GM12892 (cell line): ENCODE results near the gene CRIP3.

ENCODE experiments used
- DNase-seq: peaks from one replicate; pipeline ENCODE4 v3.0.0; 2011; ENCODE audit not compliant: insufficient read length
- FAIRE-seq: peaks from 2 replicates; lab custom pipeline; 2011; peaks lifted over from hg19 to GRCh38; lab: Jason Lieb, UNC
- POLR2A ChIP-seq: IDR thresholded peaks from 2 replicates; pipeline ENCODE4 v1.6.1; 2011; ENCODE audit warnings: low read depth, low read length, control low read depth
- POLR2AphosphoS5 ChIP-seq: IDR thresholded peaks from 2 replicates; pipeline ENCODE4 v1.6.1; 2011; ENCODE audit warnings: low read depth, low read length, control low read depth
- TAF1 ChIP-seq: IDR thresholded peaks from 2 replicates; pipeline ENCODE4 v1.6.1; 2011; ENCODE audit warnings: low read depth, mild to moderate bottlenecking, control low read depth, low read length, borderline replicate concordance

The CRIP3 gene

DNA sequence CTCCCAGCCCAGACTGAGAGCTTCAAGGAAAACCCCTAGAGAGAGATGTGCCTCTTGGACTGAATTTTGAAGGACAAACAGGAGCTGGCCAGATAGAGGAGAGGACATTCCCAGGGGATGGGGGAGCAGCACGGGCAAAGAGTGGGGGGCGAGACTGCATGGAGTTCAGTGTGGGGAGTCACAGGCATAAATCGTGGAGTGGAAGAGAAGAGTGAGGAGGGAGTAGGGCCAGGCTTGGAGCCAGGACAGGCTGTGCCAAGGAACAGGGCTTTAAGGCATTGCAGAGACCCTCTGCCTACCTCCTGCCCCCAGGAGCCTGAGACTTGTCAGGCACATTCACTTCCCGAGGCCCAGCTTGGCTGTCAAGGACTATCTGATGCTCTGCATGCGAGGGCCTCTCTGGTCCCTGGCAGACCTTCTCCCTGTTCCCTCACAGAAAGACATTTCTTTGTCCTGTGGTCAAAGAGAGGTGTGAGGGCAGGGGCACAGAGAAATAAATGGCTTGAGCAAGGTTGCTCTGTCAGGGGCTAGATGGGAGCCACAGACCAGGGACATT is 15.8 kb downstream of the CRIP3 start:
- no peak for DNase-seq
- FAIRE-seq = no peak
- TF ChIP-seq TAF1 (no peak), POLR2AphosphoS5 (no peak), POLR2A (no peak)

DNA sequence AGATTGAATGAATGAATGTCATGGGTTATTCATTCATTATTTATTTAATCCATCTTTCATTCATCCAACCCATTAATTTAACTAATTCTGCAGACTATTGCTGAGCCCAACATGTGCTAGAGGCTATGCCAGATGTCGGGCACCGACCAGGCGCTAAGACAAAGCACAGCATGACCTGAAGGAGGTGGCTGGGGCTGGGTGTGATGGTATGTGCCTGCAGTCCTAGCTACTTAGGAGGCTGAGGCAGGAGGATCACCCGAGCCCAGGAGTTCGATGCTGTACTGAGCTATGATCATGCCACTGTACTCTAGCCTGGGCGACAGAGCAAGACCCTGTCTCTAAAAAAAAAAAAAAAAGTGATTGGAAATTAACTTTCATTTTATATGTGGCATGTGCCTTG is 16.3 kb downstream of the CRIP3 start:
- TF ChIP-seq TAF1 (no peak), POLR2A (no peak), POLR2AphosphoS5 (no peak)
- no peak for DNase-seq
- no peak for FAIRE-seq

DNA sequence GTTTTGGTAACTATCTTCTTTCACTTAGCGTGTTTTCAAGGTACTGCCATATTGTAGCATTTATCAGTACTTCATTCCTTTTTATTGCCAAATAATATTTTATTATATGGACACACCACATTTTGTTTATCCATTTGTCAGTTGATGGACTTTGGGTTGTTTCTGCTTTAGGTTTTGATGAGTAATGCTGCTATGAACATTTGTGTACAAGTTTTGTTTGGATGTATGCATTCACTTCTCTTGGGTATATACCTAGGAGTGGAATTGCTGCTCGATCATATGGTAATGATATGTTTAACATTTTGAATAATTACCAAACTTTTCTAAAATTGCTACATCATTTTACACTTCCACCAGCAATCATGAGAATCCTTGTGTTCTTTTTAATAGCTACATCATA is 16.9 kb downstream of the CRIP3 start:
- FAIRE-seq (no peak), DNase-seq (no peak)
- TF ChIP-seq POLR2AphosphoS5 (no peak), TAF1 (no peak), POLR2A (no peak)

DNA sequence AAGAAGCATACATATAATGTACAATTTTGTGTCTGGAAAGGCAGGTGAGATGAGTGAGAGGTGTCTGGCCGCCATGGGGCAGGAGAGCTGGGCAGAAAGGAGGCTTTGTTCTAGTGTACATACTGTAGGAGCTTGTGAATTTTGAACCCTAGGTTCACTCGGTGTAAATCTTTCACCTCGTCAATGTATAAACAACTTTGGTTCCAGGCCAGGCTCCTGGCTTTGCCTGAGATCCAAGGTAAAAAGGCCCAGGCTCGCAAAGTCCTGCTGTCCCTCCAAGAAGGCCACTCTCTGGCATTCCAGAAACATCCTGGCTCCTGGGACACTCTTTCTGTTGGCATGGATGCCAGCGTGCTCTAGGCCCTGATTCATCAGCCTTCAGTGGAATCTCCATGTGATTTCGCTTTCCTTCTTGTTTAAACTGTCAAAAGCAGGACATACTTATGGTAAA is 17.7 kb downstream of the CRIP3 start:
- FAIRE-seq (no peak), DNase-seq (no peak)
- TF ChIP-seq POLR2AphosphoS5 = no peak
- no peak for TF ChIP-seq POLR2A
- no peak for TF ChIP-seq TAF1

DNA sequence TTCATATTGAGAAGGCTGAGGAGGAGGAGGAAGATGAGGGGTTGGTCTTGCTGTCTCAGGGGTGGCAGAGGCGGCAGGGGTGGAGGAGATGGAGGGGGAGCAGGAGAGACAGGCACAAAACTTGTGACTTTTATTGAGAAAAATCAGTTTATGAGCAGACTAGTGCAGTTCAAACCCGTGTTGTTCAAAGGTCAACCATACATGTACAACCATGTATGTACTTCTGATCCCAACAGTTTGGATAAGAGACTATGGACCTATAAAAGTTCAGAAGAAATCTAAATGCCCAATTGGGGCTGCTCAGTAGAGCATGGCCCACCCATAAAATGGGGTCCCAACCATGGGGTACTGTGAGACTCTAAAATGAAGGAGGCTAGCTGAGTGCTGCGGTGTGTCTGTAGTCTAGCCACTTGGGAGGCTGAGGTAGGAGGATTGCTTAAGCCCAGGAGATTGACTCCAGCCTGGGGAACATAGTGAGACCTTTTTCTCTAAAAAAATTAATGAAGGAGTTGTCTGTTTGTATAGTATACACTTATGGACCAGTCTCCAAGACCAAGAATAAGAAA is 18.2 kb downstream of the CRIP3 start:
- TF ChIP-seq POLR2A = no peak
- no peak for TF ChIP-seq POLR2AphosphoS5
- no peak for TF ChIP-seq TAF1
- no peak for FAIRE-seq
- no peak for DNase-seq

DNA sequence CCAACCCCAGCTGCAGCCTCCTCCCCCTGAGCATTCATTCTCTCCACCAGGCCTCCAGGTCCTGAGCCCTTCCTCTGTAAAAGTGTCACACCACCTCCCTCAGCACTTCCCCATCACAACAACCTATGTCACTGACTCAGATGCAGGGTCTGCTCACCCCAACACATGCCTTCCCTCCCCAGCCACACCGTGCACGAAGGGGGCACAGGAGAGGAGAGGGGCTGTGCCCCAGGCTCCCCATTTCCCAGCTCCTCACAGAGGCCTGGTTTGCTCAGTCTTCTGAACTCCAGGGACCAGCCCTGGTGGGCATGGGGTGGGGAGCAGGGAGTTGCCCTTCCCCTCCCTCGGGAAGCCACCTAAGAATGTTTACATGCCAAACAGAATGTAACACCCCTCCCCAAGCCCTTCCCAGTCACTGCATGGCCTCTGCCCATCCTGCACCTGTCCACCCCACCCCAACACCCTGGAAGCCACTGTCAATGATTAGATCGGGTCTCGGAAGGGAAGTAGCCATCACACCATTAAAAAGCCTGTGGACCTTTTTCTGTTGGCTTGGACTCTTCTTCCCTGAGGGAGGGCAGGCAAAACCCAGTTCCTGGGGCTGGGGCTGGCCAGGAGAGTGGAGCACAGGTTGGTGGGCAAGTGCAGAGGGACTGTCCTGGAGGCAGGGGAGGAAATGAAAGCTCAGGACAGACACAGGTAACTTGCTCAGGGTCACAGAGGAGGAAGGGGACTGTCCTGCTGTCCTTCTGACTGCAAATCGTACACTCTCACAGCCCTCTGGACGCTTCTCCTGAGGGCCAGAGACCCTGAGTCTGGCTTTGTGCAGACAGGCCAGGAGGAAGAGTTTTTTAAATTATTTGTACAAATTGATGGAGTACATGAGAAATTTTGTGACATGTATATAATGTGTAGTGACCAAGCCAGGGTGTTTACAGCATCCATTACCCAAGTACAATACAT is 20.6 kb downstream of the CRIP3 start:
- TF ChIP-seq TAF1 (no peak), POLR2A (no peak)
- DNase-seq = no peak
- no peak for FAIRE-seq

DNA sequence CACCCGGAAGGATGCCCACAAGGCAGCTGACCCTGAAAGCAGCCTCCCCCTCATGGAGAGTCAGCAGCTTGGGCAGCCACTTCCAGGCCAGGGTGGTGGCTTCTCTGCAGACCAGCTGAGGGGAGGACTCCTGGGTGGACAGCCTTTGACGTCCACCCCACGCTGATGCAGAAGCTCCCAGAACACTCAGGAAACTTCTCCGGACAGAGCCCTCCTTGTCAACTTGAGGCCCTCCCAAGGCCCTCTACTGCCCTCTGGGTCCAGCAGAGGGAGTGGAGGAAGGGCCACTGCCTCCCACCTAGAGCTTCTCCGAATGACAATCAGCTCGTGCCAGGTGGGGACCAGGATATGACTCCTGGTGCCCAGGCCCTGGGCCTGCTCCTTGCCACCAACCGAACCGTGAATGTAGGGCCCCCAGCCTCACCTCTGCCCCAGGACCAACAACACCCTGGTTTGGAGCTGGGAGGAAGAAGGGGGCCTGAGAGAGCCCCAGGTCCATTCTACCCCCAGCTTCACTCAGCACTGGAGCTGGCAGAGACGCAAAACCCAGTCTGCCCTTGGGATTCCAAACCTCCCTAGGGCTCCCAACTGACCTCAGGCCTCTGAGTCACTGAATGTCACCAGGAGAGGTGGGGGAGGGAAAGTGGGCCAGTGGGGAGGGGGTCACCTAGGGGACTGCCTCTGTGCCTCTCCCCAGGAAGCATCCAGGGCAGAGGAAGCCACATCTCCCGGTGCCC is 21.5 kb downstream of the CRIP3 start:
- DNase-seq (no peak), FAIRE-seq (no peak)
- TF ChIP-seq POLR2AphosphoS5 (no peak), POLR2A (no peak), TAF1 (no peak)

DNA sequence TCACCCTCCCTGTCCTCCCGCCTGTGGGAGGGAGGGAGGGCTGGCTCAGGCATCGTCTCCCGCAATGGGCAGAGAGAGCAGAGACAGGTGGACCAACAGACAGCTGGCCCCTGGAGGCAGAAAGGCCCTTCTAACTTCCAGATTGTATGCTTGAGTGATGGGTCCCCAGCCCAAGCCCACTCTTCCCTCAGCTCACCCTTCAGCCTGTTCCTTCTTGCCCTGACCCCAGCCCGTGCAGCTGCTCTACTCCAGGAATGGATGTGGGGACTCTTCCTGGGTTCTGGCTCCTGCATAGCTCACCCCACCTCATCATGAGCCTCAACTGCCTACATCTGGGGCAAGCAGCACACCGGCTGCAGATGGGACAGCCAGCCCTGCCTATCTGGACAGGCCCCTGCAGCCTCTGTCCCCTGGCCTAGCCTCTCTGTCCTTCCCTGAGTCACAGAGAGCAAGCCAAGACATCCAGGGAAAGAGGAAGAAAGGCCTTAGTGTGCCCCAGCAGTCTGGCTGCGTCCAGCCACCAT is 22.1 kb downstream of the CRIP3 start:
- no peak for TF ChIP-seq POLR2AphosphoS5
- TF ChIP-seq TAF1 = no peak
- TF ChIP-seq POLR2A = no peak
- DNase-seq (no peak), FAIRE-seq (no peak)

DNA sequence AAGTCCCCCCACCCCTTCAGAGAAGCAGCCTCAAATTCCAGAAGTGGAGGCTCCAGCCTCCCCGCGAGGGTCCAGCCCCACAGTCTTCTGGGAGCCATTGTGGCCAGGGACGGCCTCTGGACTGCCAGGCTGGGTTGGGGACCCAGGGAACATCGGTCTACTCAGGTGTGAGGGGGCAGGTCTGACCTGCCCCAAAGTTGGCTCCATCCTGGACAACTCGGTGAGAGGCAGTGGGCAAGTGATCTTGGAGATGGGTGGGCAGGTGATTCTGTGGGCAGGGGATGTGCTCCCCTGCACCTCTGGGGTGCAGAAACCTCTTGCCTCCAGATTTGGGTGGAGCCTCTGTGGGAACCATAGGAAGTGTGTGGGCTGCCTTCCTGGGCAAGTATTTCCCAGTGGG is 22.8 kb downstream of the CRIP3 start:
- TF ChIP-seq POLR2AphosphoS5 (no peak), POLR2A (no peak), TAF1 (no peak)
- FAIRE-seq = no peak

DNA sequence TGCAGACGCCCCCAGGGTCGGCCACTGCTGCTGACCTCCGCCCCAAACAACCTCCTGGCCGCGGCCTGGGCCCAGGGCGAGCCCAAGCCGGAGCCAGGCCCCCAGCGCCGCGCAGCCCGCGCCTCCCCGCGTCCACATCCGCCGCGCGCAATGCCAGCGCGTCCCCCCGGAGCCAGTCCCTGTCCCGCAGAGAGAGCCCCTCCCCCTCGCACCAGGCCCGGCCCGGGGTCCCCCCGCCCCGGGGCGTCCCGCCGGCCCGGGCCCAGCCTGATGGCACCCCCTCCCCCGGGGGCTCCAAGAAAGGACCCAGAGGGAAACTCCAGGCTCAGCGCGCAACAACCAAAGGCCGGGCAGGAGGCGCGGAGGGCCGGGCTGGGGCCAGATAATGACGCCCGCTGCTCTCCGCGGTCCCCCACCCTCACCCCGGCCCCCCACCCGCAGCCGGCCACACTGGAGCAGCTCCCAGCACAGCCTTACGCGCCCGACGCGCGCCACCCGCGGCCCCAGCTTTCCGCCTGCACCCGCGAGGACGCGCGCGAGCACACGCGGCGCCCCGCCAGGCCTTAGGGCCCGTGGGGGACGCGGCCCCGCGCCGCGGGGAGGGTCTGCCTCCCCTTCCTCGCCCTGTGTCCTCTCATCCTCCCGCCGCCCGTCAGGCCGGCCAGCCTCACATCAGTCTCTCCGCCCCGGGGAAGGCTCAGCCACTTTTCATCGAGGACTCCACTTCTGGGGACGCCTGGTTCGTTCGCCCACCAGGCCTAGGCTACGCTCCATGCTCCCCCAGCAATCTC is 23.4 kb downstream of the CRIP3 start:
- no peak for DNase-seq
- no peak for FAIRE-seq
- TF ChIP-seq POLR2A (no peak), POLR2AphosphoS5 (no peak), TAF1 (no peak)

More for the DNA sequence above, 22.8 kb downstream of the CRIP3 start:
- no peak for DNase-seq
